AG10803 (cell line): ENCODE results near the gene SAPCD2.

ENCODE experiments used
- DNase-seq: peaks from one replicate; pipeline ENCODE4 v3.0.0; 2010; ENCODE audit warnings: low read depth
- H3K4me3 ChIP-seq: 2 replicates; pipeline ENCODE4 v1.5.1; 2011; ENCODE audit warnings: mild to moderate bottlenecking, low read length, control low read depth
- TF ChIP-seq, protein P1 (sequence below): conservative IDR thresholded peaks from 2 replicates; pipeline ENCODE4 v1.5.1; 2011; ENCODE audit warnings: mild to moderate bottlenecking, low read length, control low read depth, inconsistent platforms

SAPCD2 gene

DNA sequence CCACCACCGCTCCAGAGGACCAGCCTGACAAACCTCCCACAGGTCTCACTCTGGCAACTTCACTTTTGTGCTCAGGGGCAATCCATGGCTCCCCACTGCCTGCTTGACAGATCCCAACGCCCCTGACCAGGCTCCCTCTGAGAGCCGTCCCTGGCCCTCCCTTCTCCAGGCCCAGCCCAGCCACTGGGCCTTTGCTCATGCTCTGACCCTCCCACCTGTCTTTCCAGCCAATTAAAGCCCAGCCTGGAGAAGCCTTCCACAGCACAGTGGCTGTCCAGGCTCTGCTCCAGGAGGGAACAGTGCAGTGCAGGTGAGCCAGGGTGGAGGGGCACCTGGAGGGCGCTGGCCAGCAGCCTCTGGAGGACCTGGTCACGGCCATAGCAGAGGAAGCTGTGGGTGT, 19.8 kb downstream of the SAPCD2 start:
- DNase-seq: no peak
- H3K4me3 ChIP-seq: no peak overlapping the region
- TF ChIP-seq, protein P1, sequence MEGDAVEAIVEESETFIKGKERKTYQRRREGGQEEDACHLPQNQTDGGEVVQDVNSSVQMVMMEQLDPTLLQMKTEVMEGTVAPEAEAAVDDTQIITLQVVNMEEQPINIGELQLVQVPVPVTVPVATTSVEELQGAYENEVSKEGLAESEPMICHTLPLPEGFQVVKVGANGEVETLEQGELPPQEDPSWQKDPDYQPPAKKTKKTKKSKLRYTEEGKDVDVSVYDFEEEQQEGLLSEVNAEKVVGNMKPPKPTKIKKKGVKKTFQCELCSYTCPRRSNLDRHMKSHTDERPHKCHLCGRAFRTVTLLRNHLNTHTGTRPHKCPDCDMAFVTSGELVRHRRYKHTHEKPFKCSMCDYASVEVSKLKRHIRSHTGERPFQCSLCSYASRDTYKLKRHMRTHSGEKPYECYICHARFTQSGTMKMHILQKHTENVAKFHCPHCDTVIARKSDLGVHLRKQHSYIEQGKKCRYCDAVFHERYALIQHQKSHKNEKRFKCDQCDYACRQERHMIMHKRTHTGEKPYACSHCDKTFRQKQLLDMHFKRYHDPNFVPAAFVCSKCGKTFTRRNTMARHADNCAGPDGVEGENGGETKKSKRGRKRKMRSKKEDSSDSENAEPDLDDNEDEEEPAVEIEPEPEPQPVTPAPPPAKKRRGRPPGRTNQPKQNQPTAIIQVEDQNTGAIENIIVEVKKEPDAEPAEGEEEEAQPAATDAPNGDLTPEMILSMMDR: no peak

DNA sequence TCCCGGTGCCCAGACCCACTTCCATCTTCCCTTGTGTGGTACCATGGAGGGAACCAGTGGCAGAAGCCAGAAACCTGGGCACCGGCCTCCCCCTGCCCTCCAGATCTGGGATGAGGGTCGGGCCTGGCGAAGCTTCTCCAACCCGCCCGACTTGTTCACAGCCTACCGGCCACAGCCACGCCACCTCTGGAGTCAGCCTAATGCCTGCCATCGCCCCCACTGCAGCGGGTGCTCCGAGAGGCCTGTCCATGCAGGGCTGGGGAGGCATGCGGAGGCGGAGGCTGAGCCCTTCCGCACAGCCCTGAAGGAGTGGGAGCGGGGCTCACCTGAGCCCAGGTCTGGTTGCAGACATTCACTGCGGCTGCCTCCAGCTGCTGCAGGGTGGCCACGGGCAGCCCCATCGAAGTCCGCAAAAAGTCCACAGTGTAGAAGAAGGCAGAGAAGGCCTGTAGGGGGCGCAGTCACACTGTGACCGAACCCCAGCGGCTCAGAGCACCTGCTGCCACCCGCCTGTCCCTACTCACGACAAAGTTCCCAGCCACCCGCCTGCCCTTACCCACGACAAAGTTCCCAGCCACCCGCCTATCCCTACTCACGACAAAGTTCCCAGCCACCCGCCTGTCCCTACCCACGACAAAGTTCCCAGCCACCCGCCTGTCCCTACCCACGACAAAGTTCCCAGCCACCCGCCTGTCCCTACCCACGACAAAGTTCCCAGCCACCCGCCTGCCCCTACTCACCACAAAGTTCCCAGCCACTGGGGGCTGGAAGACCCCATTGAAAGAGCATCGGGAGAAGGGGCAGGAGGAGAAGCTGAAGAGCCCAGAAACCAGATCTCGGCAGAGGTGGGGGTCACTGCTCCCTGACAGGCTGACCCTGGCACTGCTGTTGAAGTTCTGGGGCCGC, 20.6 kb downstream of the SAPCD2 start:
- H3K4me3 ChIP-seq: no peak overlapping the region
- TF ChIP-seq, protein P1: peak; percentile 53
- DNase-seq: peak; percentile 24

DNA sequence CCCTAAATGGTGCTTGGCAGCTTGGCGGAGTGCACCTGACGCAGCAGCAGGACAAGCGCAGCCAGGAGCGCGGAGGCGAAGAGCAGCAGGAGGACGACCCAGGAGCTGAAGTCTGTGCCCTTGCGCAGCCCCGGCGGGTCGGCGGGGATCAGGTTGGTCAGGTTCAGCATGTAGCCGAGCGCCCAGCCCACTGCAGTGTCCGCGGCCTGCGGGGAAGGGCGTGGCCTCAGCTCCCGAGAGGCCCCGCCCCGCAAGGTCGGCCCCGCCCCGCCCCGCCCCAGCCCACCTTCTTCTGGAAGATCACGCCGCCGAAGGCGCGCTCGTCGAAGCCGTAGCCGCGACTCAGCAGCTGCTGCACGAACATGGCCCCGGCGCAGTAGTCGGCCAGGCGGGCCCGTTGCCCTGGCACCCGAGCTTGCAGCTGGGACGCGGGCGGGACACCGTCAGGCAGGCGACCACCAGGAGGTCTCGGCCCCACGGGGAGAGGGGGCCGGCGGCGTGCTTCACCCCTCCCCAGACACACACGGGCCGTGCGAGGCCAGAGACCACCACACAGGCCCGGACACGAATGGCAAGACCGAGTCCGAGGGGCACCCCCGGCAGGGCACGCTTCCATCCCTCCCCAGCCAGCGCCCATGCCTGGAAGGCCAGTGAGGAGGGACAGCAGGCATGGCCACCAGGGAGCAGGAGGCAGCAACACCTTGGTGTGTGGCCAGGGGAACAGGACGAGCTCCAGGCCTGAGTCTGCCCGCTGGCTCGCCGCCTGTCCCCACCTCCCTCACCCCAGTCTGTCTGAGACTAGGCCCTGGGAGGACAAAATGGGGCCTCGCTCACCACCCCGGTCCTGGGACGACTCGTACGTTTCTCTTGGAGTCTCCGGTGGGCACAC, 21.5 kb downstream of the SAPCD2 start:
- no peak overlapping the region for H3K4me3 ChIP-seq
- TF ChIP-seq, protein P1: no peak
- no peak for DNase-seq

DNA sequence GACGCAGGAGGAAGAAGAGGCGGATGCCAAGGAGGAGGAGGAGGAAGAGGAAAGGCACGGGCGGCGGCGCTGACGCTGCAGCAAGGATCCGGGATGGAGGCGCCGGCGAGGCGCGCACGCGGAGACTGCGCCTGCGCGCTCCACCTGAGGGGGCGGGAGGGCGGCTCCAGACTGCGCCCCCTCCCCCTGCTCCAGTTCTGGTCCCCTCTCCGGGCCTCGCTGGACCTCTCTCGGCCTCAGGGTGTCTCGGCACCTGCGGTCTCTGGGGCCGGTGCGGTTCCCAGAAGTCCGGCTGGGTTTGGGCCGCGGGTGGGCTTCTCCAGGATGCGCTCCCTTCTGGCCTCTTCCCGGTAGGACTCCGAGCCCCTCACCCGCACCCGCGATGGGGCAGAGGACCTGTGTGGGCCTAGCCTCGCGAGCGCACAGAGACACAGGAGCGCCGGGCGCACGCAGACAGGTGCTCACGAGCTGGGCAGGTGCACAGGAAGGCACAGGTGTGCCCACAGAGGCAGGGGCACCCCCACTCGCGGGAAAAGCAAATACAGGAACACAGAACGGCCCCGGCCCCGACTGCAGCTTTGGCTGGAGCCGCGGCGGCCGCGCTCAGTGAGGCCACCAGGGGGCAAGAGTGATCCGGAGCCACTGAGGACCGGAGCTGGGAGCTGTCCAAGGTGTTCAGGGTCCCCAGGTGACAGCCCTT, 24.1 kb downstream of the SAPCD2 start, which contains the start of gene NPDC1:
Gene NPDC1 (minus strand): TSS at position 90 of the 700 bp plus-strand sequence. CDS start 188 bp downstream, outside the sequence.
- TF ChIP-seq, protein P1: peak; percentile 74
- peak within 1 kb of the TSS; percentile 65 for H3K4me3 ChIP-seq
- peak; percentile 57 for DNase-seq

DNA sequence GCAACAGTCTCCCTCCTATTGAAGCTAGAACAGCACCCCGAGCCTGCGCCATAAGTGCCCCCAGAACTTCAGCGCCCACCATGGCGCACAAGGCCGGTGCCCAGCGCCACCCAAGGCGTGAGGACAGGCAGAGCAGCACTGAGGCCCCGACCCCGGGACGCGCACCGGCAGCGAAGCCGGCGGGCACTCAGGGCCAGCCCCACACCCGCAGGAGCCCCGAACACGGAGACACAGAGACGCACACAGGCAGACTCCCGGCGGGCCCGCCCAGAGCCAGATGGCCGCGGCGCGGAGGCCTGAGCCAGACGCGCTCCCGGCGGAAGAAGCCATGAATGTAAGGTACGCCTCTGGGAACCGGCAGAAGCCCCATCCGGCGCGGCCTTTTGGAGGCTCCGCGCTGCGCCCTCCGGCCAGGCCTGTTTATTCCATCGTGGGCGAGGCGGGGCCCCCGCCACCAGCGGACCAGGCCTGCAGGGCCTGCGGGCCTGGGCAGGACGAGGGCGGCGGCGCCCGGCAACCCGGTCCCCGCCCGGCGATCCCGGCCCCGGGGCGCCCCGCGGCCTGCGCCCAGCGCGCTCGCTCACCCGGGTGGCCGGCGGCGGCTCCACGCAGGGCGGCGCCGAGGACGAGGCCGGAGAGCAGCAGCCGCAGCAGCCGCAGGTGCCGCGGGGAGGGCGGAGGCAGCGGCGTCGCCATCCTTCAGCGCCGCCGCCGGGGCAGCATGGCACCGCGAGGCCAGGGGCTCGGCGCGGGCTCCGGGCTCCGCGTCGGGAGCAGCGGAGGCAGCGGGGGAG, 24.9 kb downstream of the SAPCD2 start:
- H3K4me3 ChIP-seq: peak overlapping the region; percentile 65
- TF ChIP-seq, protein P1: no peak
- DNase-seq: peak; percentile 49
